Chondrocyte (in vitro differentiated cells): ENCODE measurements around the gene SURF2. TPM values are rescaled to one million over a fixed set of nuclear protein-coding genes. Genes with fewer than 3 reads are reported as not detected.
A peak's percentile ranks its signal among the peaks of the same experiment; 100 is the strongest.
"Not testable (repeated sequence)": the region's sequence is repeated elsewhere in the genome, so short reads cannot be mapped to it uniquely, and the experiment has no call there.

Experiments
- DNase-seq: peaks from one replicate; pipeline ENCODE4 v3.0.0; 2021; ENCODE audit warnings: mixed read lengths, low spot score
- H3K27ac Mint-ChIP-seq: one replicate; pipeline ENCODE4 v1.8.0; 2021; ENCODE audit warnings: mild to moderate bottlenecking, moderate library complexity, mixed read lengths; ENCODE audit not compliant: unreplicated experiment
- H3K27me3 Mint-ChIP-seq: 2 replicates; pipeline ENCODE4 v1.8.0; 2021; ENCODE audit warnings: low read depth, mixed read lengths
- H3K36me3 Mint-ChIP-seq: 2 replicates; pipeline ENCODE4 v1.8.0; 2021; ENCODE audit warnings: low read depth, mixed read lengths
- H3K4me1 Mint-ChIP-seq: 2 replicates; pipeline ENCODE4 v1.8.0; 2021; ENCODE audit warnings: low read depth, mild to moderate bottlenecking, mixed read lengths
- H3K4me3 Mint-ChIP-seq: one replicate; pipeline ENCODE4 v1.8.0; 2021; ENCODE audit warnings: mild to moderate bottlenecking, moderate library complexity, mixed read lengths; ENCODE audit not compliant: unreplicated experiment
- H3K9me3 Mint-ChIP-seq: 2 replicates; pipeline ENCODE4 v1.8.0; 2021; ENCODE audit warnings: low read depth, mixed read lengths
- CTCF ChIP-seq: fragments of 200-600 bp; sonication (generic); IDR thresholded peaks from 2 replicates; pipeline ENCODE4 v1.5.0; 2021; ENCODE audit warnings: antibody characterized with exemption, mild to moderate bottlenecking, moderate library complexity
- total RNA-seq: library from RNA; stranded (reverse); gene quantifications from 3 replicates; pipeline ENCODE4 v1.2.1, GENCODE V29; 2021

The SURF2 gene
- total RNA-seq, 1 donor from 2014 or later, result 12.5 TPM

GRCh38 chr9:133320421-133320881 is 35.9 kb upstream of the SURF2 start:
- DNase-seq, result no peak
- TF ChIP-seq CTCF, result no peak
- Mint-ChIP-seq H3K4me3 (no peak overlapping the region), H3K36me3 (peaks cover 4% of the 10 kb centered on the region), H3K9me3 (peaks cover 3% of the 10 kb centered on the region), H3K27me3 (peaks cover 2% of the 10 kb centered on the region), H3K4me1 (no peaks in the 10 kb centered on the region), H3K27ac (no peak overlapping the region)

- peaks cover 2% of the 10 kb centered on the region for H3K27me3 Mint-ChIP-seq
- no peaks in the 10 kb centered on the region for H3K4me1 Mint-ChIP-seq
These were observed 34.9 kb upstream of the SURF2 start for GRCh38 chr9:133321411-133321935.

GRCh38 chr9:133322701-133323100 is 33.6 kb upstream of the SURF2 start:
- no peaks in the 10 kb centered on the region for H3K4me1 Mint-ChIP-seq
- no peak for DNase-seq
- peaks cover 3% of the 10 kb centered on the region for H3K9me3 Mint-ChIP-seq
- no peak overlapping the region for H3K27ac Mint-ChIP-seq
- peaks cover 2% of the 10 kb centered on the region for H3K27me3 Mint-ChIP-seq
- H3K4me3 Mint-ChIP-seq, result no peak overlapping the region
- peaks cover 4% of the 10 kb centered on the region for H3K36me3 Mint-ChIP-seq
- no peak for TF ChIP-seq CTCF

More at GRCh38 chr9:133321411-133321935, 34.9 kb upstream of the SURF2 start:
- no peak for TF ChIP-seq CTCF
- Mint-ChIP-seq H3K36me3 (peaks cover 4% of the 10 kb centered on the region), H3K4me3 (no peak overlapping the region), H3K27ac (no peak overlapping the region), H3K9me3 (peaks cover 3% of the 10 kb centered on the region)
- no peak for DNase-seq

- Mint-ChIP-seq H3K4me3 (no peak overlapping the region), H3K9me3 (peaks cover 3% of the 10 kb centered on the region), H3K36me3 (peaks cover 4% of the 10 kb centered on the region), H3K27me3 (peaks cover 2% of the 10 kb centered on the region), H3K4me1 (no peaks in the 10 kb centered on the region), H3K27ac (no peak overlapping the region)
- TF ChIP-seq CTCF, result no peak
- no peak for DNase-seq
These were observed 33.1 kb upstream of the SURF2 start for GRCh38 chr9:133323211-133323610.

- DNase-seq, result no peak
- H3K27ac Mint-ChIP-seq, result no peak overlapping the region
- TF ChIP-seq CTCF, result no peak
- H3K27me3 Mint-ChIP-seq, result no peaks in the 10 kb centered on the region
- no peak overlapping the region for H3K4me3 Mint-ChIP-seq
- peaks cover 3% of the 10 kb centered on the region for H3K9me3 Mint-ChIP-seq
- H3K36me3 Mint-ChIP-seq, result peaks cover 4% of the 10 kb centered on the region
- no peaks in the 10 kb centered on the region for H3K4me1 Mint-ChIP-seq
These were observed 32.2 kb upstream of the SURF2 start for GRCh38 chr9:133323991-133324703.

- H3K4me1 Mint-ChIP-seq, H3K27ac Mint-ChIP-seq, H3K4me3 Mint-ChIP-seq, H3K9me3 Mint-ChIP-seq, H3K27me3 Mint-ChIP-seq: not testable (repeated sequence)
- peak; percentile 19 for DNase-seq
- peaks cover 12% of the 10 kb centered on the region for H3K36me3 Mint-ChIP-seq
These were observed 29.3 kb upstream of the SURF2 start for GRCh38 chr9:133327021-133327420.
